Gastrocnemius medialis (tissue), 4 donors: Measurements from ENCODE around the gene FAM167B. TPM values are rescaled to one million over a fixed set of nuclear protein-coding genes. Genes with fewer than 3 reads are reported as not detected.
A peak's percentile ranks its signal among the peaks of the same experiment; 100 is the strongest.

ENCODE experiments used
- ATAC-seq, 2 donors: fragments of 150-250 bp; one replicate each; pipeline ENCODE4 v1.9.1; 2016
- DNase-seq, 2 donors: peaks; one replicate each; pipeline ENCODE4 v3.0.0-alpha.2; 2019
- H3K27ac ChIP-seq, 4 donors: fragments of 200-600 bp; sonication (generic); 1 replicate in 1 of 4; 2 replicates in 3 of 4; pipeline ENCODE4 v1.5.1; 2016 to 2018; ENCODE audit warnings: mild to moderate bottlenecking in 2 of 4, moderate library complexity in 1 of 4
- H3K27me3 ChIP-seq, 3 donors: fragments of 200-600 bp; sonication (generic) in 2 of 3; 1 replicate in 1 of 3; 2 replicates in 2 of 3; pipeline versions ENCODE4 v1.5.1 to v1.6.0; 2016 to 2019; ENCODE audit warnings: mild to moderate bottlenecking in 1 of 3, moderate library complexity in 1 of 3
- H3K36me3 ChIP-seq, 2 donors: fragments of 200-600 bp; sonication (generic) in 1 of 2; one replicate each; pipeline ENCODE4 v1.5.1; 2017 to 2018
- H3K4me1 ChIP-seq, 2 donors: fragments of 200-600 bp; sonication (generic) in 1 of 2; one replicate each; pipeline ENCODE4 v1.5.1; 2016 to 2017; ENCODE audit warnings: mild to moderate bottlenecking in 2 of 2
- H3K4me3 ChIP-seq, 4 donors: fragments of 200-600 bp; sonication (generic) in 3 of 4; 1 replicate in 1 of 4; 2 replicates in 3 of 4; pipeline ENCODE4 v1.5.1; 2016 to 2019; ENCODE audit warnings: mild to moderate bottlenecking in 2 of 4
- H3K9me3 ChIP-seq, 3 donors: fragments of 200-600 bp; sonication (generic) in 2 of 3; 1 replicate in 1 of 3; 2 replicates in 2 of 3; pipeline ENCODE4 v1.5.1; 2016 to 2019
- POLR2A ChIP-seq, 2 donors: fragments of 450-650 bp; IDR thresholded peaks; one replicate each; pipeline ENCODE4 v1.6.1; 2017; ENCODE audit warnings: antibody characterized with exemption in 2 of 2, mild to moderate bottlenecking in 2 of 2, moderate library complexity in 2 of 2
- in situ Hi-C, 4 donors: fragments of 200-750 bp; cut with MboI; loops; one replicate each; pipeline versions ENCODE4 v1.15.0 to v1.8.0; 2017; ENCODE audit warnings: low sequenced_read_pairs in 4 of 4
- intact Hi-C: fragments of 100-400 bp; cut with DNase I; formaldehyde crosslinking; loops from one replicate; pipeline ENCODE4 v1.15.1; 2023; ENCODE audit warnings: low total_unique reads
- total RNA-seq, 4 donors: library from RNA; depleted of rRNA; stranded (reverse); fragments of >200 nt; gene quantifications; one replicate each; pipeline versions ENCODE4 v1.1.0 to v1.2.3, GENCODE V29; 2016
- TF ChIP-seq, protein P1 (sequence below), 5 experiments: fragments of 450-650 bp in 3 of 5; fragments of 200-600 bp in 2 of 5; sonication (generic) in 2 of 5; IDR thresholded peaks in 4 of 5; conservative IDR thresholded peaks in 1 of 5; 1 replicate in 4 of 5; 2 replicates in 1 of 5; pipeline ENCODE4 v1.5.1; 2016 to 2019; ENCODE audit warnings: antibody characterized with exemption in 5 of 5, mild to moderate bottlenecking in 3 of 5, moderate library complexity in 3 of 5

FAM167B gene
- total RNA-seq, 4 donors from 2014 or later, result 1.1 to 2.9 (median 2.3) TPM

DNA sequence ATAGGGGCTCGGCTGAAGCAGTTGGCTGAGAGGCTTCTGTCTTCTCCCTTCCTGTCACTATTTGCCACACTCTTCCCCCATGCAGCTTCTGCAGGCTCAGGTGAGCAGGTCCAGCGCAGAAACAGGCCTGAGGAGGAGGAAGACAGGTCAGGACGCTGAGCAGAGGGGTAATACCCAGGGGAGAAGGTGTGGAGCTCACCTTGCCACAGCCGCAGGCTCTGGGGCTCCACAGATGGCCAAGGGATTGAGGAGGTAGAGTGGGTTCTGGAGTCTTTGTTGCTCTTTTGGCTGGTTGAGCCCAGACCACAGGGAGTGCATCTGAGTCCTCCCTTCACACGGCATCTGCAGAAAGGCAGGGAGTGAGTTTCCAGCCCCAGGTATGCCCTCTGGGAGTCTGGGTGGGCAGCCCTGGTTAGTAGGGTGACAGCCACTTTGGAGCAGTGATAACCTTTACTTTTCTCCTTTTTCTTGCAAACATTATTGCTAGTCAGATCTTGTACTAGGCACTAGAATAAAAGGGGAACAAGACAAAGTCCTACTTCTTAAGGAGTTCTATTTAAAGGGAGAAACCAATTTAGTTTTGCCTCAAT lies 15.1 kb upstream of the FAM167B start:
- intact Hi-C loops (no loop called here), in situ Hi-C loops (no loop called here)
- H3K4me1 ChIP-seq, result no peaks in the 10 kb centered on the region
- H3K36me3 ChIP-seq, result peaks cover 0 to 64% of the 10 kb centered on the region in 2 donors
- H3K27ac ChIP-seq, result no peak overlapping the region
- H3K4me3 ChIP-seq, result no peak overlapping the region
- DNase-seq, result no peak
- H3K27me3 ChIP-seq, result no peaks in the 10 kb centered on the region
- no peak for ATAC-seq
- H3K9me3 ChIP-seq, result no peaks in the 10 kb centered on the region
- TF ChIP-seq, protein P1, sequence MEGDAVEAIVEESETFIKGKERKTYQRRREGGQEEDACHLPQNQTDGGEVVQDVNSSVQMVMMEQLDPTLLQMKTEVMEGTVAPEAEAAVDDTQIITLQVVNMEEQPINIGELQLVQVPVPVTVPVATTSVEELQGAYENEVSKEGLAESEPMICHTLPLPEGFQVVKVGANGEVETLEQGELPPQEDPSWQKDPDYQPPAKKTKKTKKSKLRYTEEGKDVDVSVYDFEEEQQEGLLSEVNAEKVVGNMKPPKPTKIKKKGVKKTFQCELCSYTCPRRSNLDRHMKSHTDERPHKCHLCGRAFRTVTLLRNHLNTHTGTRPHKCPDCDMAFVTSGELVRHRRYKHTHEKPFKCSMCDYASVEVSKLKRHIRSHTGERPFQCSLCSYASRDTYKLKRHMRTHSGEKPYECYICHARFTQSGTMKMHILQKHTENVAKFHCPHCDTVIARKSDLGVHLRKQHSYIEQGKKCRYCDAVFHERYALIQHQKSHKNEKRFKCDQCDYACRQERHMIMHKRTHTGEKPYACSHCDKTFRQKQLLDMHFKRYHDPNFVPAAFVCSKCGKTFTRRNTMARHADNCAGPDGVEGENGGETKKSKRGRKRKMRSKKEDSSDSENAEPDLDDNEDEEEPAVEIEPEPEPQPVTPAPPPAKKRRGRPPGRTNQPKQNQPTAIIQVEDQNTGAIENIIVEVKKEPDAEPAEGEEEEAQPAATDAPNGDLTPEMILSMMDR (IDR thresholded peaks at IDR 0.05 in 4 of 5, conservative IDR thresholded peaks at IDR 0.05 in 1 of 5), result no peak
- TF ChIP-seq POLR2A (IDR thresholded peaks at IDR 0.05), result no peak

DNA sequence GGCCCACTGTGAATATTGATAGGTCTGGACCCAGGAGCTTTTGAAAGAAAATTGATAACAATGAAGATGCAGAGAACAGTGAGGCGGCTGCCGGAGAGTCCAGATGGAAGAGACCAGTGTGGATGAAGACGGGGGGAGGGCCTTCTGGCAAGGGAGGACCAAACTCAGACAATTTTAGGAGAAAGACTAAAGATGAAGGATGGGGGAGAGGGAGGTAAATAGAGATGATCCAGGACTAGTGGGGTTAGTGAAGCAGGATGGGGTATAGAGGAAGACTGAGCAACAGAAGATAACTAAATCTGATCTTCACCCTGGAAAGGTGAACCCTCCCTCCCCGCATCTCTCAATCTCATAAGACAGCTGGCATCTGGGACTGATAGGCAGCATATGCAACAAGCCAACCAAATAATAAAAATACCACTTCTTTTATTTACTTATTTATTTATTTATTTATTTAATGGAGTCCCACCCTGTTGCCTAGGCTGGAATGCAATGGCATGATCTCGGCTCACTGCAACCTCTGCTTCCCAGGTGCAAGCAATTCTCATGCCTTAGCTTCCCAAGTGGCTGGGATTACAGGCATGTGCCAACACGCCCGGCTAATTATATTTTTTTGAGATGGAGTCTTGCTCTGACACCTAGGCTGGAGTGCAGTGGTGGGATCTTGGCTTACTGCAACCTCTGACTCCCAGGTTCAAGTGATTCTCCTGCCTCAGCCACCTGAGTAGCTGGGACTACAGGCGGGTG lies 14.3 kb upstream of the FAM167B start:
- H3K36me3 ChIP-seq, result peaks cover 0 to 56% of the 10 kb centered on the region in 2 donors

DNA sequence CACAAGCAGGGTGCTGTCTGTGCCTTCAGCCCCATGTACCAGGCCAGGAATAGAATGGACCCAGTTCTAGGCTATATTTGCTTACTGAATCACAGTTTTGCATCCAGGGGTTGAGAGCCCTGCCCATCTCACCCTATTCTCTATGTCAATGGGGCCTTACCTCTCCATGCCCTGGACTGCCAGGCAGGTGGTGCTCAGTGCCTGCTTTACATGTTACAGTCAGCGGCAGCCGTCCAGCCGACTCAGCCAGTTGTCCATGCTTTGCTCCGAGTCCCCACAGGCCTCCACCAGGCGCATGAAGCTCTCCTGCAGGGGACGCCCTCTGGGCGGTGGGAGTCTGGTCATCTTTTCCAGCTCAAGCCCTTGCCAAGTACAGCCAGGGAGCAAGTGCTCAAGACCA lies 12.2 kb upstream of the FAM167B start:
- peaks cover 0 to 35% of the 10 kb centered on the region in 2 donors for H3K36me3 ChIP-seq
- H3K27ac ChIP-seq, result peak overlapping the region in 1 of 4 donors; percentile 62
- H3K9me3 ChIP-seq, result no peaks in the 10 kb centered on the region
- in situ Hi-C loops (no loop called here), intact Hi-C loops (no loop called here)
- ATAC-seq, result peak; percentile 50 to 57
- DNase-seq, result peak in 1 of 2 donors; percentile 32
- H3K4me1 ChIP-seq, result no peaks in the 10 kb centered on the region
- no peak for TF ChIP-seq POLR2A (IDR thresholded peaks at IDR 0.05)
- TF ChIP-seq, protein P1 (IDR thresholded peaks at IDR 0.05 in 4 of 5, conservative IDR thresholded peaks at IDR 0.05 in 1 of 5), result no peak
- no peaks in the 10 kb centered on the region for H3K27me3 ChIP-seq
- no peak overlapping the region for H3K4me3 ChIP-seq

More for the DNA sequence above, 14.3 kb upstream of the FAM167B start:
- no peak overlapping the region for H3K4me3 ChIP-seq
- DNase-seq, result no peak
- no peak overlapping the region for H3K27ac ChIP-seq
- H3K27me3 ChIP-seq, result no peaks in the 10 kb centered on the region
- H3K9me3 ChIP-seq, result no peaks in the 10 kb centered on the region
- ATAC-seq, result no peak
- H3K4me1 ChIP-seq, result no peaks in the 10 kb centered on the region
- TF ChIP-seq, protein P1 (IDR thresholded peaks at IDR 0.05 in 4 of 5, conservative IDR thresholded peaks at IDR 0.05 in 1 of 5), result no peak
- TF ChIP-seq POLR2A (IDR thresholded peaks at IDR 0.05), result no peak
- intact Hi-C loops, result no loop called here
- in situ Hi-C loops, result no loop called here

DNA sequence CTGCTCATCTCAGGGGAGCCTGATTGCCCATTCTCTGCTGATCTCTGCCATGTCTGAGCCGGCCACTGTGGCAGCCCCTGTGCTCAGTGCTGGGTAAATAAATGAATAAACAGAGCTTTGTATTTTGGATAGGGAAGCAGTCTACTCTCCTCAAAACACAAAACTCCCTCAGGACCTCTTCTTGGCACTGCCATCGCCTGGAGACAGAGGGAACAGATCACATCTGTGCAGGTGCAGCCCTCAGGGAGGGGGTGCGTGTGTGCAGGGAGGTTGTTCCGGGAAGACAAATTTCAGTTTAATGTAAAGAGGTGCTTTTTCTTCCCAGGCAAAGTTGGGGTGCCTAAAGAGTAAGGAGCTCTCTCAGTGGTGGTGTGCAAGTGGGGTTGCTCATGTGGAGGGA lies 7.7 kb upstream of the FAM167B start:
- Histone ChIP-seq H3K36me3 (no peaks in the 10 kb centered on the region), H3K4me1 (peaks cover 8 to 10% of the 10 kb centered on the region in 2 donors), H3K27ac (peak overlapping the region in 2 of 4 donors; percentile 71), H3K9me3 (no peaks in the 10 kb centered on the region), H3K27me3 (no peaks in the 10 kb centered on the region), H3K4me3 (no peak overlapping the region)
- no peak for ATAC-seq
- in situ Hi-C loops (no loop called here), intact Hi-C loops (no loop called here)
- no peak for DNase-seq
- TF ChIP-seq POLR2A (IDR thresholded peaks at IDR 0.05), result no peak
- TF ChIP-seq, protein P1 (IDR thresholded peaks at IDR 0.05 in 4 of 5, conservative IDR thresholded peaks at IDR 0.05 in 1 of 5), result no peak
